ENCODE measurements around the gene ABHD12B. TPM values are rescaled to one million over a fixed set of nuclear protein-coding genes. Genes with fewer than 3 reads are reported as not detected.

Gene ABHD12B
- total and polyA plus RNA-seq, 9 of the 15 experiments (the other 6 are each of a cell fraction or from before 2014, with no cell fraction given), result not detected

DNA sequence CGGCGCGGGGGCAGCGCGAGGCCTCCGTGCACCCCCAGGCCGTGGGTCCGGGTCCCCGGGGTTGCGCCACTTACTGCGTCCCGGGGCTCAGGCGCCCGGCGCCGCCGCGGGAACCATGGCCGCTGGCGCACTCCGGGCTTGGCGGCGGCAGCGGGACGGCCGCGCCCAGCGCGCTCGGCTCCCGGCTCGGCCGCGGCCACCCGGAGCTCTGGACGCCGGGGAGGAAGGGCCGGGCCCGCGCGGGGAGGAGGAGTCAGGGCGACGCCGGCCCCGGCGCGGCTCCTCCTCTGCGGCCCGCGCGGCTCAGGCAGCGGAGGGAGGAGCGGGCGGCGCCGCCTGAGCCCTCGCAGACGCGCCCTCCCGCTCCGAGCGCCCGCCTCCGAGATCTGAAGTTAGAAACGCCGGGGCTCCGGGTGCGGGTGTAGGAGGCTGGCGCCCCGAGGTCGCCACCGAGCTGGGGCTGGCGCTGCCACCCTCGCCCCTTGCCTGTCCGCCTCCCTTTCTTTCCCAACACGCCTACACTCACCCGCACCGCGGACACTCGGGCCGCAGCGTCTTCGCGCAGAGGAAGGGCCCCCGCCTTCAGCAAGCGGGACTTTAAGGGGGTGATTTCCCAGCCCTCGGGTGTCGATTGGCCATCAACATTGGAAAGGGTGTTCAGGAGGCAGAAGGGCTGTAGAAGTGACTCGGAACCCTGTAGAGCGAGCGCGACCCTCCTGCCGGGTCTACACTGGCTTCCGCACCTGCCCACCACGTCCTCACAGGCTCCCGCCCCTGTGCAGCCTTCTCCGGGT is 40.7 kb upstream of the ABHD12B start, which contains the start of gene NIN (continued):
- TF ChIP-seq, protein P1, sequence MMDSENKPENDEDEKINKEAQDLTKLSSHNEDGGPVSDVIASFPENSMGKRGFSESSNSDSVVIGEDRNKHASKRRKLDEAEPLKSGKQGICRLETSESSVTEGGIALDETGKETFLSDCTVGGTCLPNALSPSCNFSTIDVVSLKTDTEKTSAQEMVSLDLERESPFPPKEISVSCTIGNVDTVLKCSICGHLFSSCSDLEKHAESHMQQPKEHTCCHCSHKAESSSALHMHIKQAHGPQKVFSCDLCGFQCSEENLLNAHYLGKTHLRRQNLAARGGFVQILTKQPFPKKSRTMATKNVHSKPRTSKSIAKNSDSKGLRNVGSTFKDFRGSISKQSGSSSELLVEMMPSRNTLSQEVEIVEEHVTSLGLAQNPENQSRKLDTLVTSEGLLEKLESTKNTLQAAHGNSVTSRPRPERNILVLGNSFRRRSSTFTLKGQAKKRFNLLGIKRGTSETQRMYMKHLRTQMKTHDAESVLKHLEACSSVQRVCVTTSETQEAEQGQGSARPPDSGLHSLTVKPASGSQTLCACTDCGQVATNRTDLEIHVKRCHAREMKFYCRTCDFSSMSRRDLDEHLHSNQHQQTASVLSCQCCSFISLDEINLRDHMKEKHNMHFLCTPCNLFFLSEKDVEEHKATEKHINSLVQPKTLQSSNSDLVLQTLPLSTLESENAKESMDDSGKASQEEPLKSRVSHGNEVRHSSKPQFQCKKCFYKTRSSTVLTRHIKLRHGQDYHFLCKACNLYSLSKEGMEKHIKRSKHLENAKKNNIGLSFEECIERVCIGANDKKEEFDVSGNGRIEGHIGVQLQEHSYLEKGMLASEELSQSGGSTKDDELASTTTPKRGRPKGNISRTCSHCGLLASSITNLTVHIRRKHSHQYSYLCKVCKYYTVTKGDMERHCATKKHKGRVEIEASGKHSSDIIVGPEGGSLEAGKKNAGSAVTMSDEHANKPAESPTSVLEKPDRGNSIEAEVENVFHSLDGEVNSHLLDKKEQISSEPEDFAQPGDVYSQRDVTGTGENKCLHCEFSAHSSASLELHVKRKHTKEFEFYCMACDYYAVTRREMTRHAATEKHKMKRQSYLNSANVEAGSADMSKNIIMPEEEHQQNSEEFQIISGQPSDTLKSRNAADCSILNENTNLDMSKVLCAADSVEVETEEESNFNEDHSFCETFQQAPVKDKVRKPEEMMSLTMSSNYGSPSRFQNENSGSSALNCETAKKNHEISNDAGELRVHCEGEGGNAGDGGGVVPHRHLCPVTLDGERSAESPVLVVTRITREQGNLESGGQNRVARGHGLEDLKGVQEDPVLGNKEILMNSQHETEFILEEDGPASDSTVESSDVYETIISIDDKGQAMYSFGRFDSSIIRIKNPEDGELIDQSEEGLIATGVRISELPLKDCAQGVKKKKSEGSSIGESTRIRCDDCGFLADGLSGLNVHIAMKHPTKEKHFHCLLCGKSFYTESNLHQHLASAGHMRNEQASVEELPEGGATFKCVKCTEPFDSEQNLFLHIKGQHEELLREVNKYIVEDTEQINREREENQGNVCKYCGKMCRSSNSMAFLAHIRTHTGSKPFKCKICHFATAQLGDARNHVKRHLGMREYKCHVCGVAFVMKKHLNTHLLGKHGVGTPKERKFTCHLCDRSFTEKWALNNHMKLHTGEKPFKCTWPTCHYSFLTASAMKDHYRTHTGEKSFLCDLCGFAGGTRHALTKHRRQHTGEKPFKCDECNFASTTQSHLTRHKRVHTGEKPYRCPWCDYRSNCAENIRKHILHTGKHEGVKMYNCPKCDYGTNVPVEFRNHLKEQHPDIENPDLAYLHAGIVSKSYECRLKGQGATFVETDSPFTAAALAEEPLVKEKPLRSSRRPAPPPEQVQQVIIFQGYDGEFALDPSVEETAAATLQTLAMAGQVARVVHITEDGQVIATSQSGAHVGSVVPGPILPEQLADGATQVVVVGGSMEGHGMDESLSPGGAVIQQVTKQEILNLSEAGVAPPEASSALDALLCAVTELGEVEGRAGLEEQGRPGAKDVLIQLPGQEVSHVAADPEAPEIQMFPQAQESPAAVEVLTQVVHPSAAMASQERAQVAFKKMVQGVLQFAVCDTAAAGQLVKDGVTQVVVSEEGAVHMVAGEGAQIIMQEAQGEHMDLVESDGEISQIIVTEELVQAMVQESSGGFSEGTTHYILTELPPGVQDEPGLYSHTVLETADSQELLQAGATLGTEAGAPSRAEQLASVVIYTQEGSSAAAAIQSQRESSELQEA (IDR thresholded peaks at IDR 0.05; ENCODE audit: low read depth), result no peak
- TF ChIP-seq CBFB (CRISPR knock-in tag; IDR thresholded peaks at IDR 0.05) (no peak), CSDE1 (IDR thresholded peaks at IDR 0.05) (no peak), ZNF143 (CRISPR knock-in tag; IDR thresholded peaks at IDR 0.05) (no peak), NEUROD1 (IDR thresholded peaks at IDR 0.05; ENCODE audit: borderline replicate concordance, low read depth, low read length, partially characterized antibody) (no peak), ETV1 (tag; conservative IDR thresholded peaks at IDR 0.05; ENCODE audit: low read depth) (no peak; the same call in 1 of the 2 replicates), FUS (optimal IDR thresholded peaks at IDR 0.05; ENCODE audit: low read depth, low read length) (no peak), TCF3 (CRISPR knock-in tag; IDR thresholded peaks at IDR 0.05) (no peak)
- TF ChIP-seq, protein P2, sequence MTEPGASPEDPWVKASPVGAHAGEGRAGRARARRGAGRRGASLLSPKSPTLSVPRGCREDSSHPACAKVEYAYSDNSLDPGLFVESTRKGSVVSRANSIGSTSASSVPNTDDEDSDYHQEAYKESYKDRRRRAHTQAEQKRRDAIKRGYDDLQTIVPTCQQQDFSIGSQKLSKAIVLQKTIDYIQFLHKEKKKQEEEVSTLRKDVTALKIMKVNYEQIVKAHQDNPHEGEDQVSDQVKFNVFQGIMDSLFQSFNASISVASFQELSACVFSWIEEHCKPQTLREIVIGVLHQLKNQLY (CRISPR knock-in tag; conservative IDR thresholded peaks at IDR 0.05), result no peak
- TF ChIP-seq, protein P3, sequence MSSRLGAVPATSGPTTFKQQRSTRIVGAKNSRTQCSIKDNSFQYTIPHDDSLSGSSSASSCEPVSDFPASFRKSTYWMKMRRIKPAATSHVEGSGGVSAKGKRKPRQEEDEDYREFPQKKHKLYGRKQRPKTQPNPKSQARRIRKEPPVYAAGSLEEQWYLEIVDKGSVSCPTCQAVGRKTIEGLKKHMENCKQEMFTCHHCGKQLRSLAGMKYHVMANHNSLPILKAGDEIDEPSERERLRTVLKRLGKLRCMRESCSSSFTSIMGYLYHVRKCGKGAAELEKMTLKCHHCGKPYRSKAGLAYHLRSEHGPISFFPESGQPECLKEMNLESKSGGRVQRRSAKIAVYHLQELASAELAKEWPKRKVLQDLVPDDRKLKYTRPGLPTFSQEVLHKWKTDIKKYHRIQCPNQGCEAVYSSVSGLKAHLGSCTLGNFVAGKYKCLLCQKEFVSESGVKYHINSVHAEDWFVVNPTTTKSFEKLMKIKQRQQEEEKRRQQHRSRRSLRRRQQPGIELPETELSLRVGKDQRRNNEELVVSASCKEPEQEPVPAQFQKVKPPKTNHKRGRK (tag; IDR thresholded peaks at IDR 0.05), result no peak
- TF ChIP-seq, protein P4, sequence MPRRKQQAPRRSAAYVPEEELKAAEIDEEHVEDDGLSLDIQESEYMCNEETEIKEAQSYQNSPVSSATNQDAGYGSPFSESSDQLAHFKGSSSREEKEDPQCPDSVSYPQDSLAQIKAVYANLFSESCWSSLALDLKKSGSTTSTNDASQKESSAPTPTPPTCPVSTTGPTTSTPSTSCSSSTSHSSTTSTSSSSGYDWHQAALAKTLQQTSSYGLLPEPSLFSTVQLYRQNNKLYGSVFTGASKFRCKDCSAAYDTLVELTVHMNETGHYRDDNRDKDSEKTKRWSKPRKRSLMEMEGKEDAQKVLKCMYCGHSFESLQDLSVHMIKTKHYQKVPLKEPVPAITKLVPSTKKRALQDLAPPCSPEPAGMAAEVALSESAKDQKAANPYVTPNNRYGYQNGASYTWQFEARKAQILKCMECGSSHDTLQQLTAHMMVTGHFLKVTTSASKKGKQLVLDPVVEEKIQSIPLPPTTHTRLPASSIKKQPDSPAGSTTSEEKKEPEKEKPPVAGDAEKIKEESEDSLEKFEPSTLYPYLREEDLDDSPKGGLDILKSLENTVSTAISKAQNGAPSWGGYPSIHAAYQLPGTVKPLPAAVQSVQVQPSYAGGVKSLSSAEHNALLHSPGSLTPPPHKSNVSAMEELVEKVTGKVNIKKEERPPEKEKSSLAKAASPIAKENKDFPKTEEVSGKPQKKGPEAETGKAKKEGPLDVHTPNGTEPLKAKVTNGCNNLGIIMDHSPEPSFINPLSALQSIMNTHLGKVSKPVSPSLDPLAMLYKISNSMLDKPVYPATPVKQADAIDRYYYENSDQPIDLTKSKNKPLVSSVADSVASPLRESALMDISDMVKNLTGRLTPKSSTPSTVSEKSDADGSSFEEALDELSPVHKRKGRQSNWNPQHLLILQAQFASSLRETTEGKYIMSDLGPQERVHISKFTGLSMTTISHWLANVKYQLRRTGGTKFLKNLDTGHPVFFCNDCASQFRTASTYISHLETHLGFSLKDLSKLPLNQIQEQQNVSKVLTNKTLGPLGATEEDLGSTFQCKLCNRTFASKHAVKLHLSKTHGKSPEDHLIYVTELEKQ (CRISPR knock-in tag; IDR thresholded peaks at IDR 0.05), result no peak
